GM23338 (cell line): Measurements from ENCODE around the gene NPFF. TPM values are rescaled to one million over a fixed set of nuclear protein-coding genes. Genes with fewer than 3 reads are reported as not detected.

Experiments
- ATAC-seq: fragments of 200-7000 bp; cut with Tn5 transposase; 3 replicates; pipeline ENCODE4 v1.9.1; 2020
- DNase-seq: peaks from one replicate; pipeline ENCODE4 v3.0.0-alpha.2; 2015; ENCODE audit warnings: low spot score
- H2AFZ ChIP-seq: fragments of 200-600 bp; sonication (generic); 2 replicates; pipeline ENCODE4 v1.8.0; 2016; ENCODE audit warnings: antibody characterized with exemption, mild to moderate bottlenecking, moderate library complexity
- H3F3A ChIP-seq: fragments of 200-600 bp; sonication (generic); replicated peaks from 2 replicates; pipeline ENCODE4 v1.8.0; 2017; ENCODE audit warnings: antibody characterized with exemption, mixed run types, low read depth
- H3K27ac ChIP-seq: fragments of 200-600 bp; sonication (generic); 2 replicates; pipeline ENCODE4 v1.6.1; 2016; ENCODE audit warnings: low read depth
- H3K27me3 ChIP-seq: fragments of 200-600 bp; sonication (generic); 2 replicates; pipeline ENCODE4 v1.8.0; 2016; ENCODE audit warnings: mild to moderate bottlenecking, mixed run types, moderate library complexity; ENCODE audit not compliant: insufficient read depth
- H3K36me3 ChIP-seq: fragments of 200-600 bp; sonication (generic); 2 replicates; pipeline ENCODE4 v1.8.0; 2016; ENCODE audit warnings: mild to moderate bottlenecking; ENCODE audit not compliant: insufficient read depth
- H3K4me1 ChIP-seq: fragments of 200-600 bp; sonication (generic); 2 replicates; pipeline ENCODE4 v1.8.0; 2016; ENCODE audit warnings: mild to moderate bottlenecking, moderate library complexity; ENCODE audit not compliant: insufficient read depth
- H3K4me2 ChIP-seq: fragments of 200-600 bp; sonication (generic); 2 replicates; pipeline ENCODE4 v1.7.1; 2017; ENCODE audit warnings: mixed run types
- H3K4me3 ChIP-seq: fragments of 200-600 bp; sonication (generic); 2 replicates; pipeline ENCODE4 v1.6.1; 2016; ENCODE audit warnings: mixed run types
- H3K79me2 ChIP-seq: fragments of 200-600 bp; sonication (generic); replicated peaks from 2 replicates; pipeline ENCODE4 v1.8.0; 2017; ENCODE audit warnings: mild to moderate bottlenecking; ENCODE audit not compliant: insufficient read depth
- H3K9me2 ChIP-seq: fragments of 200-600 bp; sonication (generic); 2 replicates; pipeline ENCODE4 v1.8.0; 2017; ENCODE audit not compliant: insufficient read depth
- H4K20me1 ChIP-seq: fragments of 200-600 bp; sonication (generic); replicated peaks from 2 replicates; pipeline ENCODE4 v1.8.0; 2017; ENCODE audit warnings: mild to moderate bottlenecking; ENCODE audit not compliant: insufficient read depth
- H3K27ac Mint-ChIP-seq: 2 replicates; pipeline ENCODE4 v1.8.0; 2020; ENCODE audit warnings: inconsistent platforms, mild to moderate bottlenecking, moderate library complexity, mixed read lengths
- H3K27me3 Mint-ChIP-seq: 3 replicates; pipeline ENCODE4 v1.8.0; 2022; ENCODE audit warnings: low read depth, mild to moderate bottlenecking, moderate library complexity, mixed read lengths, inconsistent platforms; ENCODE audit not compliant: insufficient read depth, poor library complexity
- H3K36me3 Mint-ChIP-seq: 3 replicates; pipeline ENCODE4 v1.8.0; 2021; ENCODE audit warnings: low read depth, mild to moderate bottlenecking, inconsistent platforms, moderate library complexity, mixed read lengths
- H3K4me1 Mint-ChIP-seq: 3 replicates; pipeline ENCODE4 v1.8.0; 2020; ENCODE audit warnings: mild to moderate bottlenecking, inconsistent platforms, mixed read lengths
- H3K4me3 Mint-ChIP-seq: 3 replicates; pipeline ENCODE4 v1.8.0; 2021; ENCODE audit warnings: moderate library complexity, mild to moderate bottlenecking, inconsistent platforms, mixed read lengths
- H3K9me3 Mint-ChIP-seq: 3 replicates; pipeline ENCODE4 v1.8.0; 2020; ENCODE audit warnings: moderate library complexity, mild to moderate bottlenecking, inconsistent platforms, mixed read lengths
- CREB1 ChIP-seq: fragments of 250-450 bp; sonication (Bioruptor Pico); IDR thresholded peaks from 2 replicates; pipeline ENCODE4 v1.5.0; 2020; ENCODE audit warnings: low read depth, mild to moderate bottlenecking, moderate library complexity
- ETS1 ChIP-seq: IDR thresholded peaks from 2 replicates; pipeline ENCODE4 v1.6.1; 2016; ENCODE audit warnings: antibody characterized with exemption
- EZH2phosphoT487 ChIP-seq: fragments of 200-600 bp; sonication (generic); IDR thresholded peaks from one replicate; pipeline ENCODE4 v1.8.1; 2018; ENCODE audit warnings: antibody characterized with exemption; ENCODE audit not compliant: unreplicated experiment
- JUNB ChIP-seq: IDR thresholded peaks from one replicate; pipeline ENCODE4 v1.6.1; 2016; ENCODE audit warnings: antibody characterized with exemption; ENCODE audit not compliant: unreplicated experiment
- NANOG ChIP-seq: IDR thresholded peaks from 2 replicates; pipeline ENCODE4 v1.6.1; 2016; ENCODE audit warnings: antibody characterized with exemption, borderline replicate concordance
- POLR2AphosphoS5 ChIP-seq: IDR thresholded peaks from 2 replicates; pipeline ENCODE4 v1.6.1; 2016; ENCODE audit warnings: antibody characterized with exemption, low read depth
- REST ChIP-seq: IDR thresholded peaks from one replicate; pipeline ENCODE4 v1.6.1; 2018; ENCODE audit warnings: antibody characterized with exemption; ENCODE audit not compliant: unreplicated experiment
- STAT1 ChIP-seq: IDR thresholded peaks from one replicate; pipeline ENCODE4 v1.6.1; 2016; ENCODE audit warnings: antibody characterized with exemption; ENCODE audit not compliant: unreplicated experiment
- ZNF331 ChIP-seq: fragments of 250-450 bp; sonication (Bioruptor Pico); IDR thresholded peaks from 2 replicates; pipeline ENCODE4 v1.5.0; 2020; ENCODE audit warnings: low read depth, mild to moderate bottlenecking, moderate library complexity
- ZNF462 ChIP-seq: fragments of 250-450 bp; sonication (Bioruptor Pico); IDR thresholded peaks from 2 replicates; pipeline ENCODE4 v1.5.0; 2020; ENCODE audit warnings: mild to moderate bottlenecking, moderate library complexity
- polyA plus RNA-seq: library from polyadenylated mRNA; unstranded; fragments of >200 nt; fragmentation: Nextera tagmentation; extraction: Ambion mirVana; gene quantifications from 2 replicates; pipeline ENCODE4 v1.2.1, GENCODE V29; 2016
- total RNA-seq: library from RNA; depleted of rRNA; stranded (reverse); fragments of >200 nt; shearing (Covaris generic); gene quantifications from 2 replicates; pipeline ENCODE4 v1.2.3, GENCODE V29; 2014

Gene NPFF
- total and polyA plus RNA-seq, 2 experiments from 2014 or later: 0.69 to 0.71 TPM

- no peak for TF ChIP-seq JUNB
- no peak for TF ChIP-seq STAT1
- no peak for TF ChIP-seq EZH2phosphoT487
- no peak for TF ChIP-seq ETS1
- no peak for TF ChIP-seq POLR2AphosphoS5
- TF ChIP-seq ZNF331 (CRISPR knock-in tag): no peak
These were observed 23.6 kb upstream of the NPFF start (continued) for GRCh38 chr12:53530920-53531319.

- H3K4me1 Mint-ChIP-seq: no peaks in the 10 kb centered on the region
- Histone ChIP-seq H4K20me1 (no peaks in the 10 kb centered on the region; the same call in 1 of the 2 replicates), H2AFZ (no peak overlapping the region), H3K4me2 (no peak overlapping the region), H3K27me3 (no peaks in the 10 kb centered on the region), H3K4me3 (no peak overlapping the region), H3F3A (no peaks in the 10 kb centered on the region), H3K9me2 (no peaks in the 10 kb centered on the region), H3K79me2 (no peaks in the 10 kb centered on the region), H3K27ac (no peak overlapping the region), H3K4me1 (no peaks in the 10 kb centered on the region), H3K36me3 (peaks cover 2% of the 10 kb centered on the region; the same call in 1 of the 2 replicates)
- H3K36me3 Mint-ChIP-seq: peaks cover 15% of the 10 kb centered on the region
- no peak overlapping the region for H3K4me3 Mint-ChIP-seq
- H3K27me3 Mint-ChIP-seq: peaks cover 2% of the 10 kb centered on the region
- TF ChIP-seq NANOG (no peak), ZNF462 (CRISPR knock-in tag) (no peak), REST (no peak), STAT1 (no peak), CREB1 (no peak), POLR2AphosphoS5 (no peak), EZH2phosphoT487 (no peak), ZNF331 (CRISPR knock-in tag) (no peak)
- DNase-seq (no peak), ATAC-seq (no peak)
- H3K9me3 Mint-ChIP-seq: no peaks in the 10 kb centered on the region
- H3K27ac Mint-ChIP-seq: no peak overlapping the region
These were observed 22.8 kb upstream of the NPFF start for GRCh38 chr12:53530061-53530460.
